Lung (tissue), 12 donors: Measurements from ENCODE around the gene CEP72. TPM values are rescaled to one million over a fixed set of nuclear protein-coding genes. Genes with fewer than 3 reads are reported as not detected.
"Not testable (repeated sequence)": the region's sequence is repeated elsewhere in the genome, so short reads cannot be mapped to it uniquely, and the experiment has no call there.

Source experiments
- ATAC-seq: fragments of 200-7000 bp; cut with Tn5 transposase; one replicate; pipeline ENCODE4 v1.9.1; 2020; ENCODE audit warnings: moderate number of reproducible peaks; ENCODE audit not compliant: insufficient read depth, low FRiP score
- DNase-seq, 3 donors: peaks; one replicate each; pipeline ENCODE4 v3.0.0-alpha.2; 2013 to 2017
- H3K27ac ChIP-seq, 2 donors: one replicate each; pipeline ENCODE4 v1.5.1; 2013; ENCODE audit warnings: mild to moderate bottlenecking in 2 of 2, moderate library complexity in 2 of 2, control low read depth in 1 of 2, inconsistent platforms in 1 of 2, low read depth in 1 of 2, low read length in 1 of 2
- H3K27me3 ChIP-seq, 3 donors: one replicate each; pipeline ENCODE4 v1.5.1; 2013; ENCODE audit warnings: low read length in 2 of 3; ENCODE audit not compliant: control insufficient read depth in 3 of 3, insufficient read depth in 3 of 3
- H3K36me3 ChIP-seq, 4 donors: one replicate each; pipeline ENCODE4 v1.5.1; 2013; ENCODE audit warnings: low read length in 4 of 4, mild to moderate bottlenecking in 1 of 4, moderate library complexity in 1 of 4; ENCODE audit not compliant: control insufficient read depth in 4 of 4, insufficient read depth in 4 of 4
- H3K4me1 ChIP-seq, 5 donors: one replicate each; pipeline ENCODE4 v1.5.1; 2013; ENCODE audit warnings: low read length in 5 of 5, mild to moderate bottlenecking in 2 of 5, moderate library complexity in 1 of 5; ENCODE audit not compliant: control insufficient read depth in 5 of 5, insufficient read depth in 5 of 5
- H3K4me3 ChIP-seq: one replicate; pipeline ENCODE4 v1.5.1; 2013; ENCODE audit warnings: mild to moderate bottlenecking, control low read depth, moderate library complexity
- H3K9ac ChIP-seq, 2 donors: one replicate each; pipeline ENCODE4 v1.5.1; 2013; ENCODE audit warnings: low read length in 2 of 2, control low read depth in 1 of 2; ENCODE audit not compliant: insufficient read depth in 1 of 2
- H3K9me3 ChIP-seq, 4 donors: one replicate each; pipeline ENCODE4 v1.5.1; 2013; ENCODE audit warnings: low read length in 3 of 4, mild to moderate bottlenecking in 1 of 4, moderate library complexity in 1 of 4; ENCODE audit not compliant: control insufficient read depth in 4 of 4, insufficient read depth in 3 of 4
- WGBS, 2 donors: extraction: QIAGEN DNeasy Blood & Tissue Kit; methylation state at CpG; one replicate each; pipeline ENCODE4 v1.1.7; 2013; 5-methylcytosine and 5-hydroxymethylcytosine counted together
- polyA plus RNA-seq, 2 donors: library from polyadenylated mRNA; stranded (reverse); fragments of 200-250 nt; gene quantifications; one replicate each; pipeline ENCODE4 v1.2.1, GENCODE V29; 2013
- total RNA-seq, 2 donors: library from RNA; depleted of rRNA in 1 of 2; stranded (reverse); fragments of >200 nt in 1 of 2; gene quantifications; one replicate each; pipeline ENCODE4 v1.2.1, GENCODE V29; 2014 to 2021
- TF ChIP-seq, protein P1 (sequence below): IDR thresholded peaks from 2 replicates; pipeline ENCODE4 v1.5.1; 2012; ENCODE audit warnings: mild to moderate bottlenecking; ENCODE audit errors: control extremely low read depth, extremely low read depth
- donor health status: control.
- donor health status: control.
- donor health status: Bipolar disorder and iron deficiency.
- donor health status: healthy.
- donor health status: DM: yes; HTN: yes; CAD: no.

Gene CEP72
- total and polyA plus RNA-seq, 4 donors = 3.1 to 12.1 (median 6.0) TPM

DNA sequence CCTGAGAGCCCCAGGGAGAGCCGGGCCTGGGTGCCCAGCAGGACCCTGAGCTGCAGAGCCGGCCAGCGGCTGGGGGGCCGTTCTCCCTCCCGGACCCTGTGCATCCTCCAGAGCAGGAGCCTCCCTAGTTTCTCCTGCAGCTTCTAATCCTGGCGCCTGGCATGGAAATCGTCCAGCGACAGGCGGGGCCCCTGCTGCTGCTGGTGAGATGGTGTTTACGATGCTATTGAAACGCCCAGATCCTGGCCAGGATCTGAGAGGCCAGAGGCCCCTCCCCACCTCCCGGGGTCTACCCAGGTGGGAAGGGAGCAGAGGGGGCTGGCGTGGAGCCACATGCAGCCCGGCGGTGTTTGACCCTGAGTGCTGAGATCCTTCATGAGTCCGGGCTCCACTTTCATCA lies 38.2 kb upstream of the CEP72 start:
- DNase-seq = no peak
- Histone ChIP-seq H3K27ac (no peak overlapping the region), H3K4me3 (no peak overlapping the region), H3K9ac (no peak overlapping the region), H3K36me3 (no peaks in the 10 kb centered on the region), H3K27me3 (peaks cover 3 to 9% (median 3%) of the 10 kb centered on the region in 3 donors), H3K4me1 (no peaks in the 10 kb centered on the region), H3K9me3 (peaks cover 0 to 13% (median 6%) of the 10 kb centered on the region in 4 donors)
- no peak for ATAC-seq
- 47 to 55% methylated on average over 16 of the region's 16 CpGs for WGBS, 2 donors
- TF ChIP-seq, protein P1, sequence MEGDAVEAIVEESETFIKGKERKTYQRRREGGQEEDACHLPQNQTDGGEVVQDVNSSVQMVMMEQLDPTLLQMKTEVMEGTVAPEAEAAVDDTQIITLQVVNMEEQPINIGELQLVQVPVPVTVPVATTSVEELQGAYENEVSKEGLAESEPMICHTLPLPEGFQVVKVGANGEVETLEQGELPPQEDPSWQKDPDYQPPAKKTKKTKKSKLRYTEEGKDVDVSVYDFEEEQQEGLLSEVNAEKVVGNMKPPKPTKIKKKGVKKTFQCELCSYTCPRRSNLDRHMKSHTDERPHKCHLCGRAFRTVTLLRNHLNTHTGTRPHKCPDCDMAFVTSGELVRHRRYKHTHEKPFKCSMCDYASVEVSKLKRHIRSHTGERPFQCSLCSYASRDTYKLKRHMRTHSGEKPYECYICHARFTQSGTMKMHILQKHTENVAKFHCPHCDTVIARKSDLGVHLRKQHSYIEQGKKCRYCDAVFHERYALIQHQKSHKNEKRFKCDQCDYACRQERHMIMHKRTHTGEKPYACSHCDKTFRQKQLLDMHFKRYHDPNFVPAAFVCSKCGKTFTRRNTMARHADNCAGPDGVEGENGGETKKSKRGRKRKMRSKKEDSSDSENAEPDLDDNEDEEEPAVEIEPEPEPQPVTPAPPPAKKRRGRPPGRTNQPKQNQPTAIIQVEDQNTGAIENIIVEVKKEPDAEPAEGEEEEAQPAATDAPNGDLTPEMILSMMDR = no peak

DNA sequence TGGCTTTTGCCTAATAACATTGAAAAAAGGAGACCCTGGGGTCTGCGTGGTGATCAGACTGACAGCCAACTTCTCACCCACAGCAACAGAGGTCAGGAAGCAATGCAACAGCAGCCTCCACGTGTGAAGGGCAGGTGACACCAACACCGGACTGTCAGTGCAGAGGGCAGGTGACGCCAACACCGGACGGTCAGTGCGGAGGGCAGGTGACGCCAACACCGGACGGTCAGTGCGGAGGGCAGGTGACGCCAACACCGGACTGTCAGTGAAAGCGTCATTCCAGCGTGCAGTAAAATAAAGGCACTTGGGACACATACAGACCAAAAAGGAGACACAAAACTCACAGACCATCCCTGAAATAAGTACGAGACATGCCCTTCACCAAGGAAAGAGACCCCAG lies 37.2 kb upstream of the CEP72 start:
- 89 to 92% methylated on average over 16 of the region's 16 CpGs for WGBS, 2 donors
- DNase-seq = no peak
- no peaks in the 10 kb centered on the region for H3K4me1 ChIP-seq
- peaks cover 0 to 16% (median 7%) of the 10 kb centered on the region in 4 donors for H3K9me3 ChIP-seq
- TF ChIP-seq, protein P1 = no peak
- no peak overlapping the region for H3K9ac ChIP-seq
- no peak for ATAC-seq
- H3K27ac ChIP-seq = no peak overlapping the region
- no peak overlapping the region for H3K4me3 ChIP-seq
- H3K36me3 ChIP-seq = no peaks in the 10 kb centered on the region
- H3K27me3 ChIP-seq = peaks cover 9 to 12% (median 9%) of the 10 kb centered on the region in 3 donors

DNA sequence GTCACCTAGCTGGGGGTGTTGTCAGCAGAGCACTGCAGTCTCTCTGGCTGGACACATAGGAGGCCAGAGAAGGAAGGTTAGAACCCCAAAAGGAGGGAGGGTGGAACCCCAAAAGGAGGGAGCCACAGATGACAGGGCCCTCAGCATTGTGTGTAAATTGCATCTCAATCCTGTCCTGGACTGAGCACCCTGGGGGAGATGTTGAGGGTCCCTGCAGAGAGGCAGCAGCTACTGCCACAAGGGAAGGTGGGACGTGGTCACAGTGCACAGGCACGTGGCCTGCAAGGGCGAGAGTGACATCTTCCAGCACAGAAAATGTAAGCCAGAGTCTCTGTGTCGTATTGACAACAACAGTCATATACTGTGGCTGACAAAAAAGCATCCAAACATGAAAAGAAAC lies 36.5 kb upstream of the CEP72 start:
- no peak overlapping the region for H3K9ac ChIP-seq
- DNase-seq = no peak
- peaks cover 0 to 16% (median 7%) of the 10 kb centered on the region in 4 donors for H3K9me3 ChIP-seq
- TF ChIP-seq, protein P1 = no peak
- no peaks in the 10 kb centered on the region for H3K36me3 ChIP-seq
- no peaks in the 10 kb centered on the region for H3K4me1 ChIP-seq
- no peak overlapping the region for H3K27ac ChIP-seq
- no peak overlapping the region for H3K4me3 ChIP-seq
- H3K27me3 ChIP-seq = peaks cover 7 to 19% (median 10%) of the 10 kb centered on the region in 3 donors
- 70 to 79% methylated on average over 4 of the region's 4 CpGs for WGBS, 2 donors
- ATAC-seq = no peak

DNA sequence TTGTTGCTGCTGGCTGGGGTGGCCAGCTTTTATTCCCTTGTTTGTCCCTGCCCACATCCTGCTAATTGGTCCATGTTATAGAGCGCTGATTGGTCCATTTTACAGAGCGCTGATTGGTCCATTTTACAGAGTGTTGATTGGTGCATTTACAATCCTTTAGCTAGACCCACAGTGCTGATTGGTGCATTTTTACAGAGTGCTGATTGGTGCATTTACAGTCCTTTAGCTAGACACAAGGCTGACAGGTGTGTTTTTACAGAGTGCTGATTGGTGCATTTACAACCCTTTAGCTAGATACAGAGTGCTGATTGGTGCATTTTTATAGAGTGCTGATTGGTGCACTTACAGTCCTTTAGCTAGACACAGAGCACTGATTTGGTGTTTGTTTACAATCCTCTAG lies 34.9 kb upstream of the CEP72 start:
- Histone ChIP-seq H3K9me3 (peaks cover 0 to 19% (median 7%) of the 10 kb centered on the region in 4 donors), H3K27me3 (peaks cover 3 to 27% (median 13%) of the 10 kb centered on the region in 3 donors)
- not testable (repeated sequence) for H3K4me1 ChIP-seq, ATAC-seq, H3K4me3 ChIP-seq, H3K36me3 ChIP-seq, H3K27ac ChIP-seq, H3K9ac ChIP-seq, DNase-seq
- WGBS, 2 donors = 95 to 98% methylated on average over 2 of the region's 2 CpGs
